Activated gamma-delta T cell treated with anti-CD3 and anti-CD28 coated beads, Interleukin-2, amount 50 U/mL, for 16 hours (primary cell): ENCODE data around the gene ULK4.
"Not testable (repeated sequence)": the region's sequence is repeated elsewhere in the genome, so short reads cannot be mapped to it uniquely, and the experiment has no call there.

Experiments
- DNase-seq: peaks from one replicate; pipeline ENCODE4 v3.0.0-alpha.2; 2020; ENCODE audit warnings: low read depth

ULK4 gene

GRCh38 chr3:41502023-41502422 lies 459.9 kb downstream of the ULK4 start:
- DNase-seq: no peak

DNA sequence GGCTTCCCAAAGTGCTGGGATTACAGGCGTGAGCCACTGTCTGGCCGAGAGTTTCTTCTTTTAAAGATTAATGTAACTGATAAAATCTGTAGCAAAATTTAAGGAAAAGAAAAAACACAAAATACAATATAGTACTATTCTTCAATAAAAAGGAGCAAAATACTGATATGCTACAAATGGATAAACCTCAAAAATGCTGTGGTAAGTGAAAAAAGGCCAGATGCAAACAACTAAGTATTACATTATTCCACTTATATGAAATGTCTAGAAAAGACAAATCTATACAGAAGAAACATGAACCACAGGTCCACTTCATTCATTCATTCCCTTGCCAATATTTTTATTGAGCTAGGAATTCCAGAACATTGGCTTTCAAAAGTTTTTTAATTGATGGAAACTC lies 463.1 kb downstream of the ULK4 start:
- no peak for DNase-seq

DNA sequence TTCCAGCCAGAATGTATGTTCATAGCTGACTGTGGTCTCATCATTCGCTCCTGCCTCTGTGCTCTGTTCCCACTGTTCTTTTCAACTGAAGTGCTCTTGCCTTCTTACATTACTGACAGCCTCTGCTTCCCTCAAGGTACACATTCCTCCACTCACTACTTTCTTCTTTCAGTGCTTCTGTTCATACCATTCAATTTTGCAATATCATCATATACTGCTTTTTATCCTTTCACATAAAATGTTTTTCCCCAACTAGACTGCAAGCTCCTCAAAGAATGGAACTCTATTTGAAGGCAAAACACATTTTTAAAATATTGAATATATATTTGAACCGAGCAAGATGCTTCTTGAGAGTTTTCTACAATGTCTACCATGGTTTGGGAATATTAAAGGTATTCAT lies 471.5 kb downstream of the ULK4 start:
- no peak for DNase-seq

DNA sequence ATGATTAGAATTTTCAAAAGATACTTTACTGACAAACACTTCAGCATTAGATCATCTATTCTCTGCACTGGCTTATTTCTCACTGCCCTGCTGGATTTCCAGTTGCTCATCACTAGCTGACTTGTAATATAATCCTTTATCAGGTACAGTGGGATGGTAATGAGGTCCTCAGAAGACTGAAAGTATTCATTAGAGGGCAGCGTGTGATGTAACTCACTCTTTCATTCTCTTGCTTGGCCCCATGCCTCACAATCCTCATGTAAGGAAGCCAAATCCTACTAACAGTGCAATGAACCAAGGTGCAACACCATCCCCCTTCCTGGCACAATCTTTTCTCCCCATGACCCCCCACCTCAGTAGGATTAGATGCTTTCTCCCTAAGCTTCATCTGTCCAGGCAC lies 472.7 kb downstream of the ULK4 start:
- DNase-seq: no peak

GRCh38 chr3:41488501-41488900 lies 473.4 kb downstream of the ULK4 start:
- DNase-seq: no peak

DNA sequence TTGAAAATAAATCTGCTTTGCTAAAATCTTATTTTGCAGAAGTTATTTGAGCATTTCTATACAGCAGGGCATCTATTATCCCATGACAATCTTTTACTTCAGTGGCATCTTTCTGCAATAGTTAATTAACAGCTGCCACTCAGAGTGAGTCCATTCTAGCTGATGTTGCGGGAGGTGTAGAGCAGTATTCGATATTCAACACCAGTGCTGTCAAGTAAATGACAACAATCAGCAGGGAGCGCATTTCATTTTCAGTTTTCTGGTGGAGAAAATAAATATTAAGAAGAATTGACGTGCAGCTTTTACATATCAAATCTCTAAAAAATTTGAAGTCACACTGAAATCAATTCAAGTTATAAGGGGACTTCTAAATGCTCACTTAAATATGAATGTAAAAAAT lies 476.4 kb downstream of the ULK4 start:
- no peak for DNase-seq

GRCh38 chr3:41482134-41482533 lies 479.8 kb downstream of the ULK4 start:
- DNase-seq: no peak

DNA sequence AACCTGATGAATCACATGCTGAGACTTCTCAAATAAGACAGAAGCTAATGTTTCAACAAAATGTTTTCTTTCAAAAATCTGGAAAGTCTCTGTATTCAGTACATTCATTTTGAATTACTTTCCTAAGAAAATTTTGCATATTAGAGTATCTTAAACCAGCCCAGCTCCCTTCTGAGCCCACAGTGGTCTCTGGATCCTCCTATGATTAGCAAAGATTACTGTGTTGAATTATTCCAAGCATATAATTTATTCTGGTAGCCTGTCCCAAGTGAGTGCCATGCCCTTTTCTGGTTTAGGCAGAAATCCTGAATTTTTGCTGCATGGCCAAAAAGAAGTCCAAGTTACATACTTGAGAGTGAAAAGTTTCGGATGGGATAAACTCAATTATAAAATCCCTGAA lies 483.6 kb downstream of the ULK4 start:
- DNase-seq: no peak

DNA sequence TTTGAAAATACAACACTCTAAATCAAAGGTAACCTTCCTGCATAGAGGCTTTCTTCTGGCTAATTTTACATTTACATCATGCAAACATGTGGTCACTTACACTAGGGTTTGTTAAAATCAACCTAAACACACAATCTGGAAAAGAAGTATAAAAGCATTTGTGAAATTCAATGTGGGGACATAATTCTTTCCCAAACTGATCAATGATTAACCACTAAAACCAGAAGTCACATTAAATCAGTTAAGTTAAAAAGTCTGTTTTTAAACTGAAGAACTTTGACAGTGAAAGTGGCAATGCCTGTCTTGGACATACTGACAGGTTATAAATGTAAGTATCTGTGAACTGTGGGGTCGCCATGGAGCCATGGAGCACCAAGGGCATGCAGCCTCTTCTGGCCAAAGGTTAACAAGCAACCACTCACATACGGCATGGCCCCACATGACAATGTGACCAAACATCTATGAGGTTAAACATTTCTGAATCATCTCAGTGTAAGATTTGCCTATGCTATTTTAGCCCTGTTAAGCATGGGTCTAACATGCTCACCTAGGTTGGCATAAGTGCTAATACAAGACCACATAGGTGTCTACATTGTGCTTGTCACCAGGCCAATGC lies 484.4 kb downstream of the ULK4 start:
- DNase-seq: no peak

DNA sequence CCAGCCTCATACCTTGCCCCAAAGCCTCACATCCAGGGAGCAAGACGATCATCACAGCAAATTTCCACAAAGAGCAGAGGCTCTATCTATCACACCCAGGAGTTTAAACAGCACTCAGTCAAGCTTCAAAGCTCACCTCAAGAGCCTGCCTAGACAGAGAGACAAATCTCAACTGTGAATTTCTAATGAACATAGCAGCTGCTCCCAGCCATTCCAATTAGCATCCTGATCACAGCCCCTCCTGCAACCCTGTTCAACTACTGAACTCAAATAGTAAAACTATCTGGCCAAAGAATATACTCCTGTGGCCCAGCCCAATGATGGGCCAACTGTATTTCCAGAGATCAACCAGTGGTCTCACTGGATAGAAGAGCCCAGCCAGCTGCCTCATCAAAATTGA lies 492.8 kb downstream of the ULK4 start:
- DNase-seq: no peak

GRCh38 chr3:41467481-41467880 lies 494.4 kb downstream of the ULK4 start:
- no peak for DNase-seq

GRCh38 chr3:41464858-41465257 lies 497.0 kb downstream of the ULK4 start:
- DNase-seq: no peak

GRCh38 chr3:41464401-41464800 lies 497.5 kb downstream of the ULK4 start:
- no peak for DNase-seq

- no peak for DNase-seq
These were observed 499.7 kb downstream of the ULK4 start for GRCh38 chr3:41462103-41462691.

- no peak for DNase-seq
These were observed 501.2 kb downstream of the ULK4 start for GRCh38 chr3:41460736-41461135.

GRCh38 chr3:41457176-41457575 lies 504.7 kb downstream of the ULK4 start:
- DNase-seq: no peak

- DNase-seq: no peak
These were observed 505.7 kb downstream of the ULK4 start for GRCh38 chr3:41456162-41456561.

DNA sequence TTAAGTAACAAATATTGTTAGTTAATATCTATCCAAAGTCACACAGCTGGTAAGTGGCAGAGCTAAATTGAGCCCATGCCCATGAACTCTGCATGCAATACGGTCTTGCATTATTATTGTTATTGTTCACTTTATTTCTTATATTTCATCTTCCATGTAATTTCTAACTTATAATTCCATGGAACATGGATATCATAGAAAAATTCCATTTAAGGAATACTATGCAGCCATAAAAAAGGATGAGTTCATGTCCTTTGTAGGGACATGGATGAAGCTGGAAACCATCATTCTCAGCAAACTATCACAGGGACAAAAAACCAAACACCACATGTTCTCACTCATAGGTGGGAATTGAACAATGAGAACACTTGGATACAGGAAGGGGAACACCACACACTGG lies 508.3 kb downstream of the ULK4 start:
- not testable (repeated sequence) for DNase-seq

DNA sequence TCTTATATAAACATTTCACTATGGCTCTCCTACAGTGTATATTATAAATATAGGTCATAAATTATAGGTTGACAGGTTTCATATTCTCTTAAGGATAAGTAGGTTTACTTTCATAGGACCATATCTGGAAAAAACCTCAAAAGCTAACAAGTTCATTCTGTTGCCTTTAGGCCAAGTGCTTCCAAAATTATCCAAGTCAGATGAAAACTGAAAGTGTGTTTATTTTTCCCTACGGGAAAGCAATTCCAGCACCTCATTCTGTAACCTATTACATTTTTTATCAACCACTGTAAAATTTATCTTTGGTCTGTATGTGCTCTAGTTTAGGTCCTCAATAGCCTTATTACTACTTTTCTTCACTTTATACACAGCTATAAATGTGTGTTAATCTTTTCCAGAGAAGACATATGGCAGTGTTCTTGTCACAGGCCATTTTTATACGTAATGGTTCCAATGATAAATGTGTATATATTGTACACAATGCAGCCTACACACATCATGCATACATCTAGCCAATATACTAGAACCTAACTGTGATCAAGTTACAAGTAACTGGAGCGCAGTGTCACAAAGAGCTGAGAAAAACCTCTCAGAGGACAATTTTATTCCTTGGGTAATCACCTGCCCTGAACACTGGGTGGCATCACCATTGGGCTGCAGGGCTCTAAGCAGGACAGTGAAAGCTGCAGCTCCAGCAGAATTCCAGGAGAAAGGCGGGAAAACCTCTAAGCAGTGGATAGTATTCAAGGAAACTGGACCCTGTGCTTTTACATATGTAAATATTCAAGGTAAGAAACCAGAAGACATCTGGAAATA lies 511.3 kb downstream of the ULK4 start:
- DNase-seq: no peak

GRCh38 chr3:41448396-41448795 lies 513.5 kb downstream of the ULK4 start:
- no peak for DNase-seq

DNA sequence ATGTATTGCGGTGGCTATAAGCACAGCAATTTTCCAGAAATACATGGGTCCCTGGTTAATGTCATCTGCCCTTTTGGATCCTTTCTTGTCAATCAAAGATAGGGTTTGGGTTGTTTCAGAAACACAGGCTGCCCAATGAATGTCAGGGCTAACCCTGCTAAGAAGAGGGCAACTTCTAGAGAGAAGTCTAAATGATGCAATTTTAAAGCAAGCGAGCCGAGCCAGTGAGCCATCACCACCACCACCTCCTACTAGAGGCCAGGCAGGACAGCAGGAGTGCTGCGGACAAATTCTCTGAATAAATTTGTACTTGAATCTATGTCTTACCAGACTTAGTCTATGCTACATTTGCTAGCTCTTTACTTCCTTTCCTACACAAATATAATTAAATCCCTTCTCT lies 514.2 kb downstream of the ULK4 start:
- DNase-seq: no peak

DNA sequence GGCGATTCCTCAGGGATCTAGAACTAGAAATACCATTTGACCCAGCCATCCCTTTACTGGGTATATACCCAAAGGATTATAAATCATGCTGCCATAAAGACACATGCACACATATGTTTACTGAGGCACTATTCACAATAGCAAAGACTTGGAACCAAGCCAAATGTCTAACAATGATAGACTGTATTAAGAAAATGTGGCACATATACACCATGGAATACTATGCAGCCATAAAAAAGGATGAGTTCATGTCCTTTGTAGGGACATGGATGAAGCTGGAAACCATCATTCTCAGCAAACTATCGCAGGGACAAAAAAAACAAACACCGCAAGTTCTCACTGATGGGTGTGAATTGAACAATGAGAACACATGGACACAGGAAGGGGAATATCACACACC lies 515.6 kb downstream of the ULK4 start:
- DNase-seq: not testable (repeated sequence)

- DNase-seq: no peak
These were observed 520.3 kb downstream of the ULK4 start for GRCh38 chr3:41441568-41441967.

DNA sequence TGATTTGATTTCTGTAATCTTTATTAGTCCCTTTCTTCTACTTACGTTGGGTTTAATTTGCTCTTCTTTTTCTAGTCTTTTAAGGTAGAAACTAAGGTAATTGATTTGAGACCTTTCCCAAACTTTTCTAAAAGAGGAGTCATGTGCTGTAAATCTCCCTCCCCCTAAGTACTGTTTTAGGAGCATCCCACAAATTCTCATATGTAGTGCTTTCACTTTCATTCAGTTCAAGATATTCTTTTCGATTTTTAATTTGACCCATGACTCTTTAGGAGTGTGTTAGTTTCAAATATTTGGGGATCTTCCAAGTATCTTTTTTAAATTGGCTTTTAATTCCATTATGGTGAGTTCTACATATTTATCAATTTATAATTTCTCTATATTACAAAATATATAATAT lies 520.8 kb downstream of the ULK4 start:
- DNase-seq: no peak
